ENCODE measurements around the gene TMEM125. TPM values are rescaled to one million over a fixed set of nuclear protein-coding genes. Genes with fewer than 3 reads are reported as not detected.
A peak's percentile ranks its signal among the peaks of the same experiment; 100 is the strongest.

The TMEM125 gene
- polyA plus RNA-seq, 3 donors: 16.4 to 16.9 (median 16.6) TPM

DNA sequence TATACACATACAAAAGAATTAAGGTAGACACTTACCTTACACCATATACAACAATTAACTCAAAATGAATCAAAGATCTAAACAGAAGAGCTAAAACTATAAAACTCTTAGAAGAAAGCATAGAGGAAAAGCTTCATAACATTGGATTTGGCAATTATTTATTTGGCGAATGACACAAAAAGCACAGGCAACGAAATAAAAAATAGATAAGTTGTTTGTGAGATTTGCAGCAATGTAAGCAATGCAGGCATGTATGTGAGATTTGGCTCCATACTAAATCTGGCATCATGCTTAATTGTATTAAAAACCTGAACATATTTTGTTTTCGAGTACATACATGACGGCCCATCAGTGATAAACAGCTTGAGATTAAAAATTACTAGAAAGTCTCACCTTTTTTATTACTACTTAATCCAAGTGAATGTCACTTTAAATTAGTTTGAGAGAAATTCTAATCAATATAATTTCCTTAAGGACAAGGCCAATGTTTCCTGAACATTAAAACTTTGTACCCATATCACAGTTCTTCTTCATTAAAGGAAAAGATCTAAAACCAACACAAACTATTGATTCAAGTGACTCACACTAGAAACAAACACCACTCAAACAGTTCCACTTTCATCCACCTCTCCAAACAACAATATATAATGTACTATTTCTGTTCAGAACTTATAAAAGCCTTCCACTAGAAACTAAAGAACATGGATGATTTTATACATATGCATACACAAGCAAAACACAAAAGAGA, 23.1 kb upstream of the TMEM125 start:
- no peak for DNase-seq

DNA sequence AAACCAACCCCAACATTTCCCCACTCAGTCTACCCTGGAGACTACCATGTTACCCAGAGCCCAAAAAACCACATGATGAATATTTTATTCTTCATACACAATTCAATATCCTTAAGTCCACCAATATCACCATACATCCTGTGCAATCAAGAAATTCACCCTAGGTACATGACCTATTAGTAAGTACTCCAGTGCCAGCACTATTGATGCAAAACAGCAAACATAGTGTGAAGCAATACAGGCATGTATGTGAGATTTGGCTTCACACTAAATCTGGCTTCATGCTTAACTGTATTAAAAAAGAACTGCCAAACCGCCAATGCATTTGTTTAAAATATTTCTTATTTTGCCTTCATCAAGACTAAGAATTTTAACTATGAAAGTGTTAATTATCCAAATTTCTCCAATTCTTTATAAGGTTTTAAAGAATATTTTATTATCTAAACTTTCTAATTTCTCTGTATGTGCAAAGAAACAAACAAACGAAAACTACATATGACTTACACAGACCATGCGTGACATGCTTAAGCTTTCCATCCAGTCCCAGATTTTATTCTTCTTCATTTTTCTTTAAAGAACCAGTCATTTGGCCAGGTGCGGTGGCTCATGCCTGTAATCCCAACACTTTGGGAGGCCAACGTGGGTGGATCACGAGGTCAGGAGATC, 22.4 kb upstream of the TMEM125 start:
- no peak for DNase-seq

DNA sequence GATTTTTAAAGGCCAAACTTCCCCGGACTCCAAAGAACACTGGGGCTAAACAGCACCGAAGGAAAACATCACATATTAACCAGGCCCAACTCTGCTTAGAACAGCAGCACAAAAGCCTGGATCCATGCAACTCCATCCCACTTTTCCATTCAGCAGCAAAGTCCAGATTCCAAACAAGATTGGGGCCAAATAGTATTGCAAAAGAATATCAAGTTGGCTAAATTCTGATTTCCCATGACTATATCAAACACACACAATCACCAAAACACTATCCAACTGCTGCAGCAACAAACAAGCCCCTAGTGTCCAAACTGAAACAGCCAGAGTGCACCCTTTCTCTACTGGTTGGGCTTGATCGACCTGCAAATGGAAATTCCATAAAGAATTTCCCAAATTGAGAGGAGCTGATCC, 19.4 kb upstream of the TMEM125 start:
- no peak for DNase-seq

DNA sequence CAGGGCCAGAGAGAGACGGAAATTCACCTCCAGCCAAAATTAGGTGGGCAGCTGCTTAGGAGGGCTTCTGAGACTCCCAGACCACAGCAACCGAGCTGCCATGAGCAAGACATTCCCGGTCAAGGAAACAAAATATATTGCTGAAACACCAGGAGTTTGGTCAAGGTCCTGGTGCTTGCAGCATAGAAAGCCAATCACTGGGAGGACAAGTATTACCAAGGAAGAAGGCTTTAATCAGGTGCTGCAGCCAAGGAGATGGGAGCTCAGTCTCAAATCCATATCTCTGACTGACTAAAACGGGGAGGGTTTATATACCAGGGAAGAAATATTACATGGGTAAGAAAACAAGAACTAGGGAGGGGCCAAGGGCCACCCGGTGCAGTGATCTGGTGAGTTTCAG, 18.8 kb upstream of the TMEM125 start:
- no peak for DNase-seq

DNA sequence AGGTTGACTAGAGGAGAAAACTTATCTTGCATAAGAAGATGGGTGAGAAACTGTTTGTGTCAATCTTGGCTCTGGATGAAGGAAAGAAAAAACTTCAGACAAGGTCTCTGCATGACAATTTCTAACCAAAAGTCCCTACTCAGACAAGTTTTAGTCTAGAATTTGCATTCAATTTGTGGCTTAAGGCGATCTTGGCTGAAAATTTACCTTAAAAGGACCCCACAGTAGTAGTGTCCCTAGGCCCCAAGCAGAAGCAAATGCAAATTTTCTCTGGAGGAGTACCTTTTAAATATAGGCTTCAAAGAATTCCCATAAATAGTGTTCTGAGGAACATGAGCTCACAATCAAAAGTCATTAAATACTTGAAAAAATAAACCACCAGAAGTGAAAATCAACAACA, 17.6 kb upstream of the TMEM125 start:
- no peak for DNase-seq

DNA sequence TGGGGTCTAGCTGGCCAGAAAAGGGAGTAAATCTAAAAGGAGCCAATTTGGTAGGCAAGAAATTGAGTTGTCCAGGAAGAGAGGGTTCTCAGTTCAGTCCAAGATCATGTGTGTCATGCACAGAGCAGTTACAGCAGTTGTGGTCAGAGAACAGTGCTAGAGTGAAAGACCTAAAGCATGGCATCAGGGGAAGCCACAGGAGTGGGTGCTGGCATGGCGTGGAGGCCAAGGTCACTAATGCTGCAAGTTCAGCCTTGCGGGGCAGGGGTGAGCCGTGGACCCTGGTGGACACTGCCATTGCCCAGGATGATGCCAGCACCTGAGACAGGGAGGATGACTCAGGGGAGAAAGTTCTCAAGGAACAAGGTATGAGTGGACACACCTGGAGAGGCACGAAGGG, 16.6 kb upstream of the TMEM125 start:
- DNase-seq: no peak

DNA sequence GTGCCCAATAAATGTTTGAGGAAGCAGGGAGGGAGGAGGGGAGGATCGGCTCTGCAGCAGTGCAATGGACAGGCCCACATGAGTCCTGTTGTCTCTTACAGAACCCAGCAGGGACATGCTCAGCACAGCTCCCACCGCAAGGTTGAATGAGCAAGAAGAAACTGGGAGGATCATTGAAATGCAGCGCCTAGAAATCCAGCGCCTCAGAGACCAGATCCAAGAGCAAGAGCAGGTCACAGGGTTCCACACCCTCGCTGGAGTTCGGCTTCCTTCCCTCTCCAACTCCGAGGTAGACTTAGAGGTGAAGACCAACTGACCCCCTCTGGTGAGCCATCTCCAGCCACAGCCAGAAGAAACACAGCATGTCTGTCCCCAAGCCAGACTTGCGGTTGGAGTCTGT, 15.9 kb upstream of the TMEM125 start:
- DNase-seq: no peak

DNA sequence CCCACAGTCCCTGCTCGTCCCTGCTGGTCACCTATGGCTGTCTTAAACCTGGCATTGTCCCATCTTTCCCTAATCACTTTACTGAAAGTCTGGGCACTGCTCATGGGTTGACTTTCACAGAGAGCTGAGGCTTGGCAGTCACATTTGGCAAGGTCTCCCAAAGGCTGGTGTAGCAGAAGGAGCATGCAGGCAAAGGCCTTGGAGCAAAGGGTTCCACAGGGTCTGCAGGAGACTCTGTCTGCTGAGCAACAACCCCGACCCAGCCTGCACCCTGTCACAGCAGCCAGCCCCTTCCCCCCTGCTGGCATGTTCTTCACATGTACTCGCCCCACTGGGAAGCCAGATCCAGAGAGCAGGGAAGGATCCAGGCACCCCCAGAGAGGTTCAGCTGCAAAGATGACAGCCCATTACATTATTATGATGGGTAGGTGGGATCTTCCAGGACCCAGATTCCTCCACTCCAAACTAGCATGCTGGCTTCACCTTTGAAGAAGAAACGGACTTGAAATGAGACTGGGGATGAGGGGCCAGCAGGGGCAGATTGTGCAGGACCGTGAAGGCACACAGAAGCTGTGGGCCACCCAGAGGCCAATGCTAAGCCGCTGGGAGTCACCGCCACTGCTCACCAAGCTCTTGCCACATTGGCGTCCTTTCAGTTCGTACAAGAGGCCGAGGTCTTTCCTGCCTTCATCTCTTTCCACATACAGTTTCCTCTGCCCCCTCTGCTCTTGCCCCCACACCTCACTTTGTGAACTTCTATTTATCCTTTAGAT, 14.2 kb upstream of the TMEM125 start:
- DNase-seq: no peak

DNA sequence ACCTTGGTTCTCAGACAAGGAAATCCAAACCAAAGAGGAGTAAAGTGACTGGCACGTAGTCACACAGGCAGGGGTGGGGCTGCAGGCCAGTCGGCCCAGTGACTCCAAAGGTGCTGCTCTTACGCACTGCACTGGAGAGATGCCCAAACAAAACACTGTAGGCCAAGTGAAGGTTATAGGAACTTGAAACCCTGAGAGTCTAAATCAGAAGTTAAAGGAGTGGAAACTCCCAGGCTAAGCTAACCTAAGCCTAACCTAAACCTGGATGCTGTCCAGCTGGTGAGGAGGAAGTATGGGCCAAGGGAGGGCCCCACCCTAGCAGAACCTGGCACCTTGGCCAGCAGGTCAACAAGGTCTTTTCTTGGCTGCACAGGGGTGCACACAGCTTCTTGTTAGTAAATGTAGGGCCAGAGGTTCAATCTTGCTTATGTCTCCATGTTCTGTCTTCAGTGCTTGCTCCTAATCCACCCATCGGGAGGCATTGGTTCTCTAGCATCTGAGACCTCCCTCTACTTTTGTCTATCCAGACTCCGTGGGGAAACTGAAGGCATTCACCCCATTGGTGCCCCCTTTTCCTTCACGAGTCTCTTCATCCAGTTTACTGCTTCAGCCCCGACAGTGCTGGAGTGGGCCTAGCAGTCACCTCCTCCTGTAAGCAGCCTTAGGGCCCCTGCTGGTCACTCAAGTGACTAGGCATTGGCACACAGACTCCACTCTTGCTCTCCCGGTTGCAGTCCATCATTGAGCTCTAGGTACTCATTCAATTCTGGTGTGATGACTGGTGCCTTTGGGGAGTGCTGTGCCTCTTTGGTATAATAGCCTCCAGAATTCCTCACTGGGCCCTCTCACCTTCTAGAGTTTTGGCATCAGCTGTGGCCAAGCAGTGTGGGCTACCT, 12.9 kb upstream of the TMEM125 start:
- no peak for DNase-seq

DNA sequence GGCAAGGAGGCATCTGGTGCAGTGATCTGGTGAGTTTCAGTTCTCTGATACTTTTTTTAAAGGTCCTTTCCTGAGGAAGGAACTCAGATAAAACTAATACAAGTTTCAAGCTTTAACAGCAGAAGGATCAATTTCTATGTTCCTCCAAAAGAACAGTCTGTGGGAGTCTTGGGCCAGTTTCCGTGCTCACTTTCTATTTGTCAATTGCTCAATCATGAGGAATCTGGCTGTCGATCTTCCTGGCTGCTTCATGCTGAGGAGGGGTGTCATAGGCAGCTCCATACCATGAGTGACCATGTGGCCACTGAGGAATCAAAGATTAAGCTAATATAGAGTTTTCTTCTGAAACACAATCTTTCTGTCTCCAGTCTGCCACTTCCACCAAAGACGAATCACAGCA, 11.4 kb upstream of the TMEM125 start:
- no peak for DNase-seq

DNA sequence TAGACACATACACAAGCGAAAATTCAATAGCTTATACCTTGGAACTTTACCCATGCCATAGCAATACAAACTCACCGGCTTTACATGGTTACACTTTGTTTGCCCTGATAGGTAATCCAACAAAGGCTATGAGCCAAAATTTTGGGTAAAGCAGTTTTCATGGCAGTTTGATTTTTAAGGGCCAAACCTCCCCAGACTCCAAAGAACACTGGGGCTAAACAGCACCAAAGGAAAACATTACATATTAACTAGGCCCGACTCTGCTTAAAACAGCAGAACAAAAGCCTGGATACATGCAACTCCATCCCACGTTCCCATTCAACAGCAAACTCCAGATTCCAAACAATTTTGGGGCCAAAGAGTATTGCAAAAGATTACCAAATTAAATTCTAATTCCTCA, 4.4 kb upstream of the TMEM125 start:
- DNase-seq: no peak

DNA sequence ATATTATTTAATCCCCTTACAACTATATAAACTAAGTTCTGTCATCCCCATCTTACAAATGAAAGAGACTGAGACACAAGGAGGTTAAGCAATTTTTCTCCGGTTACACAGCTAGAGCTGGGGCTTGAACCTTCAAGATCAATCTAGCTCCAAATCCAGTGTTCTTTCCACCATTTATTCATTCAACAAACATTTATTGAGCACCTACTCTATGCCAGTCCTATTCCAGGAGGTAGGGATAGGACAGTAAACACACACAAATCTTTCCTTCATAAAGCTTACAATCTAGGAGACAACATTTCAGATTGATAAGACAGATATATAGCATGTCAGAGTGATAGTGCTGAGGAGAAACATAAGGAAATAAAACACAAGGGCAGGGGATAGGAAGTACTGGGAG, 2.9 kb upstream of the TMEM125 start:
- no peak for DNase-seq

DNA sequence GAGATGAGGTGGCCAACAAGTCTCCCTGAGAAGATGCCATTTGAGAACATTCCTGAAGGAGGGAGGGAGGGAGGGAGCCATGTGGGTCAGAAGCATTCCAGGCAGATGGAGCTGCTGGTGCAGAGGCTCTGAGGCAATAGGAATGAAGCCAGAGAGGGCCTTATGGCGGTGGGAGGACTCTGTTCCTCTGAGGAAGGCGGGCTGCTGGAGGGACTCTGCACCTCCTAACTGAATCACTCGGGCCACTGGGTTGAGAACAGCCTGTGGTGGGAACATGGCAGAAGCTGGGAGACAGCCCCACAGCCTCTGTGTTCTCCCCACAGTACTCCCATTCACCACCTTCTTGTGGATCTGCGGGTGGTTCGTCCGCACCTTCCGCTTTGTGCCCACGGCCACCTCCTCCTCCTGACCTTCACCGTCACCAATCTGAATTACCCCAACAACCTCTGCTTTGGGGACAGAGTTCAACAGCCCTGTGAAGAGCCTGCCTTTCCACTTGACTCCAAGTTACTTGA, 2.4 kb upstream of the TMEM125 start:
- no peak for DNase-seq

DNA sequence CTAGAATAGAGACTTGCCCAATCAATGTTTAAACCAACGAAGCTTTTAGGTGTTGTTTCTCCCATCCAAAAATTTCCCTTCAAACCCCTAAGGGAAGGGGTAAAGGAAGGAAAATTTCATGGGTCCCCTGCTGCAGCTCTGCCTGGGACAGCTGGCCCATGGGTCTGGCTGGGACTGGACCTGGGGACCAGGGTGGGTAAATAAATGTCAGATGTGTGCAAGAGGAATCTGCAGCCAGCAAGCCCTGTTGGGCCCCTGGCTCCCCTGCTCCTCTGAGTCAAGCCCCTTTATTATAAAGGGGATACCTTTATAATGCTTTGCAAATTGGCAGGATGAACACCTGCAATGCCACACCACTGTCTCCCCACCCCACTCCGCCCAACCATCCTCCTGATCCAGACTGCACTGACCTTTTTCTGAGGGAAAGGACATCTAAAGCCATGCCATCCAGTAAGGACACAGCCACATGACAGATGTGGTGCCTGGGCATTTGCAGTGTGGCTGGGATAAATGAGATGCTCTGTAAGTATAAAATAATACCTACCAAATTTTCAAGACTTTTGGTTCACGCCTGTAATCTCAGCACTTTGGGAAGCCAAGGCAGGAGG, 1.9 kb upstream of the TMEM125 start:
- no peak for DNase-seq

DNA sequence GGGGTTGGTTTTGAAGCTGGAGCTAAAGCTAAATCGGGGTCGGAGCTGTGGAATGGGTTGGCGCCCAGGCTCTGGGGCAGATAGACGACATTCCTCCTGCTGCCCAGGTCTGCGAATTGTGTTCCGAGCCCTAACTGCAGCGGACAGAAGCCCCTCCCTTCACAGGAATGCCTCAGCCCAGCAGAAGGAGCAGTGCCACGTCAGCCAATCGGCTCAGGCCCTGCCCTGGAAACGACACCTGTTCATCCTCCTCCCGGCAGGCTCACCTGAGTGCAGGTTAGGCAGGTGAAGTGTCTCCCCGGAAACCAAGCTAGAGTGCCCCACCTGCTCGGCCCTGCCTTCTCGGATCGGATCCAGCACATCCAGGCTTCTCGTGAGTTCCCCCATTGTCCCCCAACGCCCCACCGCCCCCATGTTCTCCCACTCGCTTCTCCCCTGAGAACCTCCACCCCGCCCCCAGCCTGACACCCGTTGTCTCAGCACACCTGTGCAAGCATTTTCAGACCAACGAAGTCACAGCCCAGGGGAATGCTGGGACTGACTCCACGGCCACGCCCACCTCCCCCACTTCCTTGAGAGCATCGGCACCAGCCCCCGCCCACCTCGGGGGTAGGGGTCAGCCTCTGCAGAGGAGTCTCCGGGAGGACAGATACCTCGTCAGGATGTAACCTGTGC, 775 bp downstream of the TMEM125 start:
- DNase-seq: peak; percentile 51

DNA sequence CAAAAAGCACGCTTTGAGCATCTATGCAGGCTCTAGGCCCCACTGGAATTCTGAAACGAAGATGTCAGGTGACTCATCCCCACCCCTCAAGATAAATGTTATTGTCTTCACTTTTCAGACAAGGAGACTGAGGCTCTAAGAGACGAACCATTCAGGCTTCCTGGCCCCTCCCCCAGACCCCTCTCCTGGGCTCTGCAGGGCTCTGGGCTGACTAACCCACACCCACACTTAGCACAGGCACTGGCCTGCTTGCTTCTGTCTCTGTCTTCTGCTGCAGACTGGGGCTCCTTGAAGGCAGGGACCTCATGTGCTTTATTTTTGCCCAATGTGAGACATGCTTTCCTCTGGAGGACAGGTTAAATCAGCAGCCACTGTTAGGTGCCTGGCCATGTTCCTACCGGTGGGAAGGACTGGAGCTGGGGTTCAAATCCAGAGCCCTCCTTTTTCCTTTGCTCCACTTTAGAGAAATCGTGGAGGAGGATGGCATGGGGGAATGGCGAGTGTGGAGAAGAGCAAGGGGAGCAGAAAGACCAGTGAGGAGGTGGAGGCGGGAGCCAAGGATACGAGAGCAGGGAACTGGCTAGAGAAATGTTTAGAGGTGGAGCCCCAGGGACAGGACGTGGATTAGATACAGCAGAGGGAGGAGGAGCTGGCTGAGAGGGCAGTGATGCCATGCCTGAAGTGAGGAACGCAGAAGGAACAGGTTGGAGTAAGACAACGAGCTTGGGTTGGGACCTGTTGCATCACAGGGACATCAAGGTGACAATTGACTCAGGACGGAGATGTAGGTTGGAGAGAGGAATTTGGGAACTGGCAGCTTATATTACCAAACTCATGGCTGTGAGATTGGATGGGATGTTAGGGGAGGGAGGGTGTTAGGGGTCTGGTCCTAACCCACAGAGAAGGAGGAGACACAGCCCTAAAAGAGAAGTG, 1.7 kb downstream of the TMEM125 start:
- DNase-seq: no peak

DNA sequence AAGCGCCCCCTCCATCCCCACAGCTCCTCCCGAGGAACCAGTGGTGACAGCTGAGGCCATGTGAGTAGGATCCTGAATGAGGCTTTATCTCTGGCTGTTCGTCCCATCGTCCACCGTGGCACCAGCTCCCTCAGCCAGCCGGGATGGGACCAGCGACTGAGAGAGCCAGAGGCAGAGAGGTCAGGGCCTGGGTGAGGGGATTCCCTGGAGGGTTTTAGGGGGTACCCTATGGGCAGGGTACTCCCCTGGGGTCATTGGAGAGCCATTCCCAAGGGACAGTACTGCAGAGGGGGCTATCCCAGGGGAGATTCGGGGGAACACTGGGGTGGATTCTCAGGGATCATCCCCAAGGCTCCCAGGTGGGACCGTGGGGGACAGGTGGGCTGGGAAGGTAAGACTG, 2.4 kb downstream of the TMEM125 start:
- no peak for DNase-seq

DNA sequence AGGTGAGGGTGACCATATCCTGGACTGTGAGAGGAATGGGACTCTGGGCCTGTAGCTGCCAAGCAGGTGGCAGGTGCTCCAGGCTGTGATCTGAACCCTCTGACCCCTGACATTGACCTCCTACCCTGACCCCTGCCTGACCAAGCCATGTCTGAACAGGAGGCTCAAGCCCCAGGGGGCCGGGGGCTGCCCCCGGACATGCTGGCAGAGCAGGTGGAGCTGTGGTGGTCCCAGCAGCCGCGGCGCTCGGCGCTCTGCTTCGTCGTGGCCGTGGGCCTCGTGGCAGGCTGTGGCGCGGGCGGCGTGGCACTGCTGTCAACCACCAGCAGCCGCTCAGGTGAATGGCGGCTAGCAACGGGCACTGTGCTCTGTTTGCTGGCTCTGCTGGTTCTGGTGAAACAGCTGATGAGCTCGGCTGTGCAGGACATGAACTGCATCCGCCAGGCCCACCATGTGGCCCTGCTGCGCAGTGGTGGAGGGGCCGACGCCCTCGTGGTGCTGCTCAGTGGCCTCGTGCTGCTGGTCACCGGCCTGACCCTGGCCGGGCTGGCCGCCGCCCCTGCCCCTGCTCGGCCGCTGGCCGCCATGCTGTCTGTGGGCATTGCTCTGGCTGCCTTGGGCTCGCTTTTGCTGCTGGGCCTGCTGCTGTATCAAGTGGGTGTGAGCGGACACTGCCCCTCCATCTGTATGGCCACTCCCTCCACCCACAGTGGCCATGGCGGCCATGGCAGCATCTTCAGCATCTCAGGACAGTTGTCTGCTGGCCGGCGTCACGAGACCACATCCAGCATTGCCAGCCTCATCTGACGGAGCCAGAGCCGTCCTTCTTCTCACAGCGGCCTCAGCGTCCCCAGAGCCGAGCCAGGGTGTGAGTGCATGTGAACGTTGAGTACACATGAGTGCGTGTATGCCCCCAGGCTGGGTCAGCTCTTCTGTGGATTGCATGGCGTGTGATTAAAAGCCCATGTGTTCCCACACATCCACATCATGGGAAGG, 3.1 kb downstream of the TMEM125 start:
- DNase-seq: no peak

Measured in renal pelvis (tissue), 4 donors.